SK-N-SH treated with all-trans-retinoic acid at 6 μM for 48 hours (cell line): ENCODE data around the gene CDC45.

ENCODE experiments used
- ATAC-seq: fragments of 200-7000 bp; cut with Tn5 transposase; 3 replicates; pipeline ENCODE4 v1.9.1; 2020; ENCODE audit warnings: mild to moderate bottlenecking, moderate library complexity
- ARNTL ChIP-seq: fragments of 450-650 bp; formaldehyde crosslinking; IDR thresholded peaks from 2 replicates; pipeline ENCODE4 v1.5.0; 2020; ENCODE audit warnings: low read depth, mild to moderate bottlenecking, moderate library complexity, borderline replicate concordance
- BACH2 ChIP-seq: fragments of 250-450 bp; sonication (Bioruptor Pico); IDR thresholded peaks from 2 replicates; pipeline ENCODE4 v1.9.0; 2021; ENCODE audit warnings: mild to moderate bottlenecking, borderline replicate concordance
- CSDC2 ChIP-seq: fragments of 250-450 bp; sonication (Bioruptor Pico); IDR thresholded peaks from 2 replicates; pipeline ENCODE4 v1.5.0; 2020; ENCODE audit warnings: mild to moderate bottlenecking, moderate library complexity
- ESRRG ChIP-seq: fragments of 250-450 bp; sonication (Bioruptor Pico); IDR thresholded peaks from 2 replicates; pipeline ENCODE4 v1.6.1; 2021; ENCODE audit warnings: mild to moderate bottlenecking
- GLIS3 ChIP-seq: fragments of 250-450 bp; sonication (Bioruptor Pico); IDR thresholded peaks from 2 replicates; pipeline ENCODE4 v1.5.0; 2020; ENCODE audit warnings: mild to moderate bottlenecking, moderate library complexity
- ISL1 ChIP-seq: fragments of 250-450 bp; sonication (Bioruptor Pico); IDR thresholded peaks from 2 replicates; pipeline ENCODE4 v2.1.2; 2022; ENCODE audit warnings: mild to moderate bottlenecking, moderate library complexity
- OSR1 ChIP-seq: fragments of 250-450 bp; sonication (Bioruptor Pico); IDR thresholded peaks from 2 replicates; pipeline ENCODE4 v1.8.0; 2022; ENCODE audit warnings: moderate library complexity, mild to moderate bottlenecking, inconsistent platforms
- PATZ1 ChIP-seq: fragments of 250-450 bp; sonication (Bioruptor Pico); IDR thresholded peaks from 2 replicates; pipeline ENCODE4 v1.8.0; 2020; ENCODE audit warnings: mild to moderate bottlenecking, moderate library complexity, borderline replicate concordance
- POU6F1 ChIP-seq: fragments of 250-450 bp; sonication (Bioruptor Pico); IDR thresholded peaks from 2 replicates; pipeline ENCODE4 v1.8.0; 2021; ENCODE audit warnings: low read depth, mild to moderate bottlenecking, moderate library complexity, borderline replicate concordance
- PPARA ChIP-seq: fragments of 250-450 bp; sonication (Bioruptor Pico); IDR thresholded peaks from 2 replicates; pipeline ENCODE4 v1.5.0; 2020; ENCODE audit warnings: mild to moderate bottlenecking, borderline replicate concordance
- RARB ChIP-seq: fragments of 250-450 bp; sonication (Bioruptor Pico); IDR thresholded peaks from 2 replicates; pipeline ENCODE4 v1.8.0; 2021; ENCODE audit warnings: mild to moderate bottlenecking, moderate library complexity
- TOX ChIP-seq: fragments of 250-450 bp; sonication (Bioruptor Pico); IDR thresholded peaks from 2 replicates; pipeline ENCODE4 v1.8.0; 2021; ENCODE audit warnings: mild to moderate bottlenecking, moderate library complexity, borderline replicate concordance
- ZC3H10 ChIP-seq: fragments of 250-450 bp; sonication (Bioruptor Pico); IDR thresholded peaks from 2 replicates; pipeline ENCODE4 v1.5.1; 2021; ENCODE audit warnings: mild to moderate bottlenecking, moderate library complexity
- ZFP3 ChIP-seq: fragments of 250-450 bp; sonication (Bioruptor Pico); IDR thresholded peaks from 2 replicates; pipeline ENCODE4 v1.5.0; 2020; ENCODE audit warnings: mild to moderate bottlenecking, moderate library complexity
- ZNF565 ChIP-seq: fragments of 450-650 bp; formaldehyde crosslinking; conservative IDR thresholded peaks from 2 replicates; pipeline ENCODE4 v1.5.0; 2020; ENCODE audit warnings: low read depth, mild to moderate bottlenecking, moderate library complexity
- ZNF70 ChIP-seq: fragments of 450-650 bp; formaldehyde crosslinking; IDR thresholded peaks from 2 replicates; pipeline ENCODE4 v1.5.0; 2020; ENCODE audit warnings: mild to moderate bottlenecking, moderate library complexity
- ZNF8 ChIP-seq: fragments of 450-650 bp; formaldehyde crosslinking; IDR thresholded peaks from 2 replicates; pipeline ENCODE4 v1.5.0; 2020; ENCODE audit warnings: mild to moderate bottlenecking, moderate library complexity
- TF ChIP-seq, protein P1 (sequence below): fragments of 250-450 bp; sonication (Bioruptor Pico); IDR thresholded peaks from 2 replicates; pipeline ENCODE4 v1.5.0; 2020; ENCODE audit warnings: mild to moderate bottlenecking, moderate library complexity
- TF ChIP-seq, protein P2 (sequence below): fragments of 250-450 bp; sonication (Bioruptor Pico); IDR thresholded peaks from 2 replicates; pipeline ENCODE4 v1.5.1; 2020; ENCODE audit warnings: low read depth, mild to moderate bottlenecking, moderate library complexity
- TF ChIP-seq, protein P3 (sequence below): fragments of 250-450 bp; sonication (Bioruptor Pico); IDR thresholded peaks from 2 replicates; pipeline ENCODE4 v1.5.1; 2021; ENCODE audit warnings: mild to moderate bottlenecking, moderate library complexity

The CDC45 gene

GRCh38 chr22:19525116-19525660 is 45.5 kb downstream of the CDC45 start:
- ATAC-seq: no peak

DNA sequence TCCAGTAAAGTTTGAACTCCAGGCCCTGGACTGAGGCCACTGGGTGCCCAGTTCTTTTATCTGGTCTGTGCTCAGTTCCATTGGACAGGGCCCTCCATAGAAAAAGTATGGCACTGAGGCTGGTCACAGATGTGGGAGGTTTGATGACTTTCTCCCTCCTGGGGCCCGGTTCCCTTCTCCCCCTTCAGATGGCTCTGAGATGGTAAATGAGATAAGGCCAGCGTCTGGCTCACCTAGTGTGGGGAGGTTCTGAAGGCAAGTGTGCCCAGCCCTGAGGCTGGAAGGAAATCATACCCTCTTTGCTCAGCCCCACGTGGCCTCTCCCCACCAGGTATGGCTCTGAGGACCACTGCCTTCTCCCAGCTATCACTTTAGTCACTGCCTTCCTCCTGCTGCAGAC is 45.9 kb downstream of the CDC45 start:
- TF ChIP-seq ISL1 (CRISPR knock-in tag) (no peak), ZNF8 (CRISPR knock-in tag) (no peak), ZNF70 (CRISPR knock-in tag) (no peak), GLIS3 (CRISPR knock-in tag) (no peak), RARB (CRISPR knock-in tag) (no peak), TOX (CRISPR knock-in tag) (no peak), POU6F1 (no peak), BACH2 (CRISPR knock-in tag) (no peak), ARNTL (no peak), PPARA (CRISPR knock-in tag) (no peak), ZNF565 (CRISPR knock-in tag) (no peak), ZC3H10 (CRISPR knock-in tag) (no peak), PATZ1 (CRISPR knock-in tag) (no peak), ESRRG (CRISPR knock-in tag) (no peak), OSR1 (no peak)
- TF ChIP-seq, protein P1, sequence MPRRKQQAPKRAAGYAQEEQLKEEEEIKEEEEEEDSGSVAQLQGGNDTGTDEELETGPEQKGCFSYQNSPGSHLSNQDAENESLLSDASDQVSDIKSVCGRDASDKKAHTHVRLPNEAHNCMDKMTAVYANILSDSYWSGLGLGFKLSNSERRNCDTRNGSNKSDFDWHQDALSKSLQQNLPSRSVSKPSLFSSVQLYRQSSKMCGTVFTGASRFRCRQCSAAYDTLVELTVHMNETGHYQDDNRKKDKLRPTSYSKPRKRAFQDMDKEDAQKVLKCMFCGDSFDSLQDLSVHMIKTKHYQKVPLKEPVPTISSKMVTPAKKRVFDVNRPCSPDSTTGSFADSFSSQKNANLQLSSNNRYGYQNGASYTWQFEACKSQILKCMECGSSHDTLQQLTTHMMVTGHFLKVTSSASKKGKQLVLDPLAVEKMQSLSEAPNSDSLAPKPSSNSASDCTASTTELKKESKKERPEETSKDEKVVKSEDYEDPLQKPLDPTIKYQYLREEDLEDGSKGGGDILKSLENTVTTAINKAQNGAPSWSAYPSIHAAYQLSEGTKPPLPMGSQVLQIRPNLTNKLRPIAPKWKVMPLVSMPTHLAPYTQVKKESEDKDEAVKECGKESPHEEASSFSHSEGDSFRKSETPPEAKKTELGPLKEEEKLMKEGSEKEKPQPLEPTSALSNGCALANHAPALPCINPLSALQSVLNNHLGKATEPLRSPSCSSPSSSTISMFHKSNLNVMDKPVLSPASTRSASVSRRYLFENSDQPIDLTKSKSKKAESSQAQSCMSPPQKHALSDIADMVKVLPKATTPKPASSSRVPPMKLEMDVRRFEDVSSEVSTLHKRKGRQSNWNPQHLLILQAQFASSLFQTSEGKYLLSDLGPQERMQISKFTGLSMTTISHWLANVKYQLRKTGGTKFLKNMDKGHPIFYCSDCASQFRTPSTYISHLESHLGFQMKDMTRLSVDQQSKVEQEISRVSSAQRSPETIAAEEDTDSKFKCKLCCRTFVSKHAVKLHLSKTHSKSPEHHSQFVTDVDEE (CRISPR knock-in tag): no peak
- TF ChIP-seq, protein P2, sequence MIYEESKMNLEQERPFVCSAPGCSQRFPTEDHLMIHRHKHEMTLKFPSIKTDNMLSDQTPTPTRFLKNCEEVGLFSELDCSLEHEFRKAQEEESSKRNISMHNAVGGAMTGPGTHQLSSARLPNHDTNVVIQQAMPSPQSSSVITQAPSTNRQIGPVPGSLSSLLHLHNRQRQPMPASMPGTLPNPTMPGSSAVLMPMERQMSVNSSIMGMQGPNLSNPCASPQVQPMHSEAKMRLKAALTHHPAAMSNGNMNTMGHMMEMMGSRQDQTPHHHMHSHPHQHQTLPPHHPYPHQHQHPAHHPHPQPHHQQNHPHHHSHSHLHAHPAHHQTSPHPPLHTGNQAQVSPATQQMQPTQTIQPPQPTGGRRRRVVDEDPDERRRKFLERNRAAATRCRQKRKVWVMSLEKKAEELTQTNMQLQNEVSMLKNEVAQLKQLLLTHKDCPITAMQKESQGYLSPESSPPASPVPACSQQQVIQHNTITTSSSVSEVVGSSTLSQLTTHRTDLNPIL (CRISPR knock-in tag): no peak
- TF ChIP-seq, protein P3, sequence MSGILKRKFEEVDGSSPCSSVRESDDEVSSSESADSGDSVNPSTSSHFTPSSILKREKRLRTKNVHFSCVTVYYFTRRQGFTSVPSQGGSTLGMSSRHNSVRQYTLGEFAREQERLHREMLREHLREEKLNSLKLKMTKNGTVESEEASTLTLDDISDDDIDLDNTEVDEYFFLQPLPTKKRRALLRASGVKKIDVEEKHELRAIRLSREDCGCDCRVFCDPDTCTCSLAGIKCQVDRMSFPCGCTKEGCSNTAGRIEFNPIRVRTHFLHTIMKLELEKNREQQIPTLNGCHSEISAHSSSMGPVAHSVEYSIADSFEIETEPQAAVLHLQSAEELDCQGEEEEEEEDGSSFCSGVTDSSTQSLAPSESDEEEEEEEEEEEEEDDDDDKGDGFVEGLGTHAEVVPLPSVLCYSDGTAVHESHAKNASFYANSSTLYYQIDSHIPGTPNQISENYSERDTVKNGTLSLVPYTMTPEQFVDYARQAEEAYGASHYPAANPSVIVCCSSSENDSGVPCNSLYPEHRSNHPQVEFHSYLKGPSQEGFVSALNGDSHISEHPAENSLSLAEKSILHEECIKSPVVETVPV (CRISPR knock-in tag): no peak
- no peak for ATAC-seq

More at GRCh38 chr22:19525116-19525660, 45.5 kb downstream of the CDC45 start:
- no peak for TF ChIP-seq ESRRG (CRISPR knock-in tag)
- no peak for TF ChIP-seq ZFP3
- TF ChIP-seq OSR1: no peak

DNA sequence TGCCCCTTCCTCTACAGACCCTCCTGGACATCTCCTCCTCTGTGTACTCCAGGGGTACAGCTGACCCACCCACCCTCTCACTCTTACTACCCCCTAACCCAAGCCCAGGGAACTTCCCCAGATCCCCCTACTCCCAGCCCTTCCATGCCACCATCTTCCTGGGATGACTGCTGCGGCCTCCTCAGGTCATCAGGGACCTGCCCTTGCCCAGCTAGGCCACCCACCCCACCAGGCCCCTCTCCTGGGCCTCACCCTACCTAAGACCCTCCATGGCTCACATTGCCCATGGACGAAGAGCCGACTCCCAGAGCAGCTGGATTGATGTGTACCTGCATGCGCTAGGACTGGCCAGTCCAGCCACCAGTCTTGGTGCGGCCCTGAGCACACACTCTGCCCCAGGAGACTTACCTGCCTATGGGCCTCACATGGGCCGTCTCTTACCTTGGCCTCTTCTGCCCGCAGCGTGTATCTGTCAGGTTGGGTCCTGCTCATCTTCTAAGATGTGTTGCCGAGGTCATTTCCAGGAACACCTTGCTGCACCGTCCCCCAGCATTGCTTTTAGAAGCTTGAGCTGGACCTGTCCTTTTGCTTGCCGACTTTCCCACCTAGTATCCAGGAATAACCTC is 46.5 kb downstream of the CDC45 start:
- no peak for ATAC-seq
- TF ChIP-seq BACH2 (CRISPR knock-in tag) (no peak), ZNF565 (CRISPR knock-in tag) (no peak), ZNF70 (CRISPR knock-in tag) (no peak), CSDC2 (CRISPR knock-in tag) (no peak), RARB (CRISPR knock-in tag) (no peak)
- TF ChIP-seq, protein P3 (CRISPR knock-in tag): no peak
- TF ChIP-seq, protein P1 (CRISPR knock-in tag): no peak
